WTC11 (cell line): ENCODE measurements around the gene COL4A6. TPM values are rescaled to one million over a fixed set of nuclear protein-coding genes. Genes with fewer than 3 reads are reported as not detected.

ENCODE experiments used
- ATAC-seq: fragments of 200-7000 bp; cut with Tn5 transposase; 2 replicates; pipeline ENCODE4 v1.10.0; 2021; ENCODE audit warnings: mild to moderate bottlenecking, moderate library complexity
- CTCF ChIA-PET: fragments of 300-600 bp; sonication (Branson Sonifier 250); formaldehyde crosslinking; loops from one replicate; lab custom pipeline; 2021; ENCODE audit warnings: antibody characterized with exemption; lab: Charles Lee
- POLR2A ChIA-PET: fragments of 350-600 bp; sonication (Branson Sonifier 250); formaldehyde crosslinking; loops from one replicate; lab custom pipeline; 2021; ENCODE audit warnings: antibody characterized with exemption; lab: Charles Lee
- DNase-seq: peaks from one replicate; pipeline ENCODE4 v3.0.0; 2021; ENCODE audit warnings: low spot score
- H3K27ac Mint-ChIP-seq: 2 replicates; pipeline ENCODE4 v1.8.0; 2021; ENCODE audit warnings: mixed read lengths
- H3K27me3 Mint-ChIP-seq: 2 replicates; pipeline ENCODE4 v1.8.0; 2021; ENCODE audit warnings: low read depth, mild to moderate bottlenecking, moderate library complexity, mixed read lengths
- H3K36me3 Mint-ChIP-seq: 2 replicates; pipeline ENCODE4 v1.8.0; 2021; ENCODE audit warnings: mixed read lengths
- H3K4me1 Mint-ChIP-seq: 2 replicates; pipeline ENCODE4 v1.8.0; 2022; ENCODE audit warnings: mixed read lengths
- H3K4me3 Mint-ChIP-seq: 2 replicates; pipeline ENCODE4 v1.8.0; 2021; ENCODE audit warnings: mild to moderate bottlenecking, moderate library complexity, mixed read lengths
- H3K9me3 Mint-ChIP-seq: 2 replicates; pipeline ENCODE4 v1.8.0; 2021; ENCODE audit warnings: mixed read lengths
- CBFB ChIP-seq: sonication (generic); formaldehyde crosslinking; IDR thresholded peaks from 2 replicates; pipeline ENCODE4 v1.8.1; 2022; ENCODE audit warnings: mild to moderate bottlenecking, low read depth, missing genetic modification reagents
- ELF4 ChIP-seq: sonication (generic); formaldehyde crosslinking; IDR thresholded peaks from 2 replicates; pipeline ENCODE4 v1.8.1; 2022; ENCODE audit warnings: low read depth, mild to moderate bottlenecking, moderate library complexity, missing genetic modification reagents
- FOXJ3 ChIP-seq: sonication (generic); formaldehyde crosslinking; IDR thresholded peaks from 2 replicates; pipeline ENCODE4 v1.9.0; 2021; ENCODE audit warnings: missing genetic modification reagents, mild to moderate bottlenecking, borderline replicate concordance
- GABPB1 ChIP-seq: sonication (generic); formaldehyde crosslinking; IDR thresholded peaks from 2 replicates; pipeline ENCODE4 v1.8.1; 2023; ENCODE audit warnings: mild to moderate bottlenecking, missing genetic modification reagents
- KAT7 ChIP-seq: sonication (generic); formaldehyde crosslinking; IDR thresholded peaks from 2 replicates; pipeline ENCODE4 v1.8.1; 2023; ENCODE audit warnings: missing genetic modification reagents, mild to moderate bottlenecking, borderline replicate concordance
- MXD4 ChIP-seq: fragments of 250-450 bp; sonication (Bioruptor Pico); IDR thresholded peaks from 2 replicates; pipeline ENCODE4 v1.8.0; 2021; ENCODE audit warnings: mild to moderate bottlenecking, moderate library complexity, borderline replicate concordance
- NR2C2 ChIP-seq: sonication (generic); formaldehyde crosslinking; IDR thresholded peaks from 2 replicates; pipeline ENCODE4 v1.8.0; 2022; ENCODE audit warnings: mild to moderate bottlenecking, missing genetic modification reagents
- OVOL2 ChIP-seq: fragments of 250-450 bp; sonication (Bioruptor Pico); IDR thresholded peaks from 2 replicates; pipeline ENCODE4 v1.9.0; 2021; ENCODE audit warnings: mild to moderate bottlenecking, borderline replicate concordance
- RORB ChIP-seq: fragments of 250-450 bp; sonication (Bioruptor Pico); IDR thresholded peaks from 2 replicates; pipeline ENCODE4 v1.9.0; 2021; ENCODE audit warnings: mild to moderate bottlenecking
- SP1 ChIP-seq: sonication (generic); formaldehyde crosslinking; conservative IDR thresholded peaks from 2 replicates; pipeline ENCODE4 v1.8.1; 2022; ENCODE audit warnings: missing genetic modification reagents
- ZNF219 ChIP-seq: sonication (generic); formaldehyde crosslinking; IDR thresholded peaks from 2 replicates; pipeline ENCODE4 v1.8.0; 2023; ENCODE audit warnings: missing genetic modification reagents, mild to moderate bottlenecking, borderline replicate concordance
- total RNA-seq: library from RNA; stranded (reverse); gene quantifications from 3 replicates; pipeline ENCODE4 v1.2.3, GENCODE V29; 2021
- TF ChIP-seq, protein P1 (sequence below): sonication (generic); formaldehyde crosslinking; conservative IDR thresholded peaks from 2 replicates; pipeline ENCODE4 v1.8.1; 2022; ENCODE audit warnings: mild to moderate bottlenecking, missing genetic modification reagents
- TF ChIP-seq, protein P2 (sequence below): fragments of 250-450 bp; sonication (Bioruptor Pico); IDR thresholded peaks from 2 replicates; pipeline ENCODE4 v1.9.0; 2021; ENCODE audit warnings: moderate library complexity, mild to moderate bottlenecking, inconsistent platforms, borderline replicate concordance
- TF ChIP-seq, protein P3 (sequence below): fragments of 250-450 bp; sonication (Bioruptor Pico); conservative IDR thresholded peaks from 2 replicates; pipeline ENCODE4 v1.9.0; 2021; ENCODE audit warnings: mild to moderate bottlenecking
- TF ChIP-seq, protein P4 (sequence below): fragments of 250-450 bp; sonication (Bioruptor Pico); IDR thresholded peaks from 2 replicates; pipeline ENCODE4 v1.9.0; 2021; ENCODE audit warnings: mild to moderate bottlenecking
- TF ChIP-seq, protein P5 (sequence below): sonication (generic); formaldehyde crosslinking; IDR thresholded peaks from 2 replicates; pipeline ENCODE4 v1.8.0; 2023; ENCODE audit warnings: missing genetic modification reagents, mild to moderate bottlenecking, borderline replicate concordance
- TF ChIP-seq, protein P6 (sequence below): sonication (generic); formaldehyde crosslinking; IDR thresholded peaks from 2 replicates; pipeline ENCODE4 v1.8.1; 2023; ENCODE audit warnings: mild to moderate bottlenecking, missing genetic modification reagents
- TF ChIP-seq, protein P7 (sequence below): fragments of 200-600 bp; IDR thresholded peaks from 2 replicates; pipeline ENCODE4 v1.8.0; 2022; ENCODE audit warnings: antibody characterized with exemption
- TF ChIP-seq, protein P8 (sequence below): sonication (generic); formaldehyde crosslinking; IDR thresholded peaks from 2 replicates; pipeline ENCODE4 v1.8.1; 2022; ENCODE audit warnings: low read depth, missing genetic modification reagents, borderline replicate concordance

Gene COL4A6
- total RNA-seq, 1 experiment from 2014 or later, result 15.2 TPM

DNA sequence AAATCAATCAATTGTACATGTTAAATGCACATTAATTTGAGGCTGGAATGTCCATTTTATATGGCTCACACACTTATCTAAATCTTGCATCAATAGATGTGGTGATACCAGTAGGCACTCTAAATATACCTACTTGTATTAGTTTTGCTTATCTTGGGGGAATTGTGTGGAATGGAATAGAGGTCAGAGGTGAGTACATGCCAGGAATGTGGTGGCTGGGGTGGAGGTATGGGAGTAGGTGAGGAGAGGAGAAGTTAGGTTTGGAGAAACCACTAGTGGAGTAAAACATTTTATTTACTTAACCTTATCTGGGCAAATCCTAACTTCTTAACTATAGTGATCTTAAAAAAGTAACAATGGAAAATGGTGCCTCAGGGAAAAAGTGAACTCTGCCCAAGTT is 183.6 kb downstream of the COL4A6 start (continued):
- TF ChIP-seq KAT7 (CRISPR knock-in tag) (no peak), FOXJ3 (no peak), ZNF219 (no peak), CBFB (CRISPR knock-in tag) (no peak), NR2C2 (CRISPR knock-in tag) (no peak), RORB (CRISPR knock-in tag) (no peak), MXD4 (CRISPR knock-in tag) (no peak)
- TF ChIP-seq, protein P1, sequence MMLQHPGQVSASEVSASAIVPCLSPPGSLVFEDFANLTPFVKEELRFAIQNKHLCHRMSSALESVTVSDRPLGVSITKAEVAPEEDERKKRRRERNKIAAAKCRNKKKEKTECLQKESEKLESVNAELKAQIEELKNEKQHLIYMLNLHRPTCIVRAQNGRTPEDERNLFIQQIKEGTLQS (CRISPR knock-in tag), result no peak
- TF ChIP-seq, protein P2, sequence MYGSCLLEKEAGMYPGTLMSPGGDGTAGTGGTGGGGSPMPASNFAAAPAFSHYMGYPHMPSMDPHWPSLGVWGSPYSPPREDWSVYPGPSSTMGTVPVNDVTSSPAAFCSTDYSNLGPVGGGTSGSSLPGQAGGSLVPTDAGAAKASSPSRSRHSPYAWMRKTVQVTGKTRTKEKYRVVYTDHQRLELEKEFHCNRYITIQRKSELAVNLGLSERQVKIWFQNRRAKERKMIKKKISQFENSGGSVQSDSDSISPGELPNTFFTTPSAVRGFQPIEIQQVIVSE (CRISPR knock-in tag), result no peak

DNA sequence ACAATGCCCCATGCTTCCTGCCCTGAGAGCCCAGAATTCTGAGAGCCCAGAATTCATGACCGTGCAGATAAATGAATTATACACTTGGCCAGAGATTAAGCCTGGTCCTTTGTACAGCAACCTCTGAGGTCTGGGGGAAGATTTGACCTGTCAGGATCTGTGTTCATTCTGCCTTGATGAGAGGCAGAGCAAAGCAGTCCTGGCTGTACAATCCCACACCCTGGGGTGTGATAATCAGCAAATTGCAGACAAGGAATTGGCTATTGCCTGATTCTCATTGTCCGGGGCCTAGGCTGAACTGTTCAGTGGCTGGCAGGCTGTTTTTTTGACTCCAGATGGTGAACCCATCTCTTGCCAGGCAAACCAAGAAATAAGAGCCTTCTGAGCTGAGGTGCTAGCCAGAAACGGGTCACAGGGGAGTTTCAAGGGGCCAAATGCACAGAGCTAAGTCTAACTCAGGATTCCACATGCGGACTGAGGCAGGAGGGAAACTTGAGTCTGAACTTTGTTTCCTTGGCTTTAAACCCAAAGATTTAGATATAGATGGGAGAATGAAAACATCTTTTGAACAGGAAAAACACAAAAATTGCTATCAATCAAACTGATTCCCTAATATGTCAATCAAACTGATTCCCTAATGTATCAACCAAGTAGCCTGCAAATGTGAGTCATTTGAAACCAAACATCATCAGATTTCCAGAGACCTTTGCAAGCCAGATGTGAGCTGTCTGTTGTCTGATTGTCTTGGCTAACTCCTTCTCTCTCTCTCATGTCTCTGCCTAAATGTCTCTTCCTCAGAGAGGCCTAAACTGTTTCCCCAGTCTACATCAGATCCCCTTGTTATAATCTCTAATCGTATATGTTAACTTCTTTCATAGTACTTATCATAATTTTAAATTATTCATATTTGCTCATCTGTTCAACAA is 187.3 kb downstream of the COL4A6 start:
- no peak overlapping the region for H3K4me3 Mint-ChIP-seq
- H3K36me3 Mint-ChIP-seq, result peaks cover 4% of the 10 kb centered on the region; the same call in 1 of the 2 replicates
- CTCF ChIA-PET, result no interaction called here
- TF ChIP-seq, protein P3, sequence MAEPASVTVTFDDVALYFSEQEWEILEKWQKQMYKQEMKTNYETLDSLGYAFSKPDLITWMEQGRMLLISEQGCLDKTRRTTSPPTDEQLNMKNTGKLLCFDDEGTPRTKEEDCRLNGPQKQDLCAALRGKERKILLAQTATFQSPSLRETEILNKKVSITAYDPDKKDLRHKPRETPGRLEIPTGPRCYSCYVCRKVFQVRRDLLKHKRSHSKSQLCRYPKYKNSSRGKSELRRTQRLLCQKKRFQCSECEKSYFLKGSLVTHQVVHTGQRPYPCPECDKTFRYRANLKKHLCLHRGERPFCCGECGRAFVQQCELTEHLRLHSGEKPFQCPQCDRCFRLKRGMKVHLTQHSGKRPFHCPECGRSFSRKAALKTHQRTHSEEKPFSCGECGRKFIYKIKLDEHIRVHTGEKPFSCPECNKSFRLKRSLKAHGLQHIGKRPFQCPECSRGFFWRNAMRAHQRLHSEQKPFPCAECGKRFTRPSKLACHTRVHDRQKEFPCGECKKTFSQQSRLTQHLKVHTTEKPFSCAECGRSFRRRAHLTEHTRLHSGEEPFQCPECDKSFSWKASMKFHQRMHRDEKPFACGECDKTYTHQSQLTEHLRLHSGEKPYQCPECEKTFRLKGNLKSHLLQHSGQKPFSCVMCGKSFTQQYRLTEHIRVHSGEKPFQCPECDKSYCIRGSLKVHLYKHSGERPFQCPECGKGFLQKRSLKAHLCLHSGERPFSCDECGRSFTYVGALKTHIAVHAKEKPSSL (CRISPR knock-in tag), result no peak
- TF ChIP-seq NR2C2 (CRISPR knock-in tag) (no peak), ELF4 (CRISPR knock-in tag) (no peak), FOXJ3 (no peak), GABPB1 (CRISPR knock-in tag) (no peak), OVOL2 (CRISPR knock-in tag) (no peak), SP1 (CRISPR knock-in tag) (no peak), MXD4 (CRISPR knock-in tag) (no peak)
- TF ChIP-seq, protein P4, sequence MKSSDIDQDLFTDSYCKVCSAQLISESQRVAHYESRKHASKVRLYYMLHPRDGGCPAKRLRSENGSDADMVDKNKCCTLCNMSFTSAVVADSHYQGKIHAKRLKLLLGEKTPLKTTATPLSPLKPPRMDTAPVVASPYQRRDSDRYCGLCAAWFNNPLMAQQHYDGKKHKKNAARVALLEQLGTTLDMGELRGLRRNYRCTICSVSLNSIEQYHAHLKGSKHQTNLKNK (CRISPR knock-in tag), result no peak
- TF ChIP-seq, protein P5, sequence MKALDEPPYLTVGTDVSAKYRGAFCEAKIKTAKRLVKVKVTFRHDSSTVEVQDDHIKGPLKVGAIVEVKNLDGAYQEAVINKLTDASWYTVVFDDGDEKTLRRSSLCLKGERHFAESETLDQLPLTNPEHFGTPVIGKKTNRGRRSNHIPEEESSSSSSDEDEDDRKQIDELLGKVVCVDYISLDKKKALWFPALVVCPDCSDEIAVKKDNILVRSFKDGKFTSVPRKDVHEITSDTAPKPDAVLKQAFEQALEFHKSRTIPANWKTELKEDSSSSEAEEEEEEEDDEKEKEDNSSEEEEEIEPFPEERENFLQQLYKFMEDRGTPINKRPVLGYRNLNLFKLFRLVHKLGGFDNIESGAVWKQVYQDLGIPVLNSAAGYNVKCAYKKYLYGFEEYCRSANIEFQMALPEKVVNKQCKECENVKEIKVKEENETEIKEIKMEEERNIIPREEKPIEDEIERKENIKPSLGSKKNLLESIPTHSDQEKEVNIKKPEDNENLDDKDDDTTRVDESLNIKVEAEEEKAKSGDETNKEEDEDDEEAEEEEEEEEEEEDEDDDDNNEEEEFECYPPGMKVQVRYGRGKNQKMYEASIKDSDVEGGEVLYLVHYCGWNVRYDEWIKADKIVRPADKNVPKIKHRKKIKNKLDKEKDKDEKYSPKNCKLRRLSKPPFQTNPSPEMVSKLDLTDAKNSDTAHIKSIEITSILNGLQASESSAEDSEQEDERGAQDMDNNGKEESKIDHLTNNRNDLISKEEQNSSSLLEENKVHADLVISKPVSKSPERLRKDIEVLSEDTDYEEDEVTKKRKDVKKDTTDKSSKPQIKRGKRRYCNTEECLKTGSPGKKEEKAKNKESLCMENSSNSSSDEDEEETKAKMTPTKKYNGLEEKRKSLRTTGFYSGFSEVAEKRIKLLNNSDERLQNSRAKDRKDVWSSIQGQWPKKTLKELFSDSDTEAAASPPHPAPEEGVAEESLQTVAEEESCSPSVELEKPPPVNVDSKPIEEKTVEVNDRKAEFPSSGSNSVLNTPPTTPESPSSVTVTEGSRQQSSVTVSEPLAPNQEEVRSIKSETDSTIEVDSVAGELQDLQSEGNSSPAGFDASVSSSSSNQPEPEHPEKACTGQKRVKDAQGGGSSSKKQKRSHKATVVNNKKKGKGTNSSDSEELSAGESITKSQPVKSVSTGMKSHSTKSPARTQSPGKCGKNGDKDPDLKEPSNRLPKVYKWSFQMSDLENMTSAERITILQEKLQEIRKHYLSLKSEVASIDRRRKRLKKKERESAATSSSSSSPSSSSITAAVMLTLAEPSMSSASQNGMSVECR (CRISPR knock-in tag), result no peak
- TF ChIP-seq, protein P6, sequence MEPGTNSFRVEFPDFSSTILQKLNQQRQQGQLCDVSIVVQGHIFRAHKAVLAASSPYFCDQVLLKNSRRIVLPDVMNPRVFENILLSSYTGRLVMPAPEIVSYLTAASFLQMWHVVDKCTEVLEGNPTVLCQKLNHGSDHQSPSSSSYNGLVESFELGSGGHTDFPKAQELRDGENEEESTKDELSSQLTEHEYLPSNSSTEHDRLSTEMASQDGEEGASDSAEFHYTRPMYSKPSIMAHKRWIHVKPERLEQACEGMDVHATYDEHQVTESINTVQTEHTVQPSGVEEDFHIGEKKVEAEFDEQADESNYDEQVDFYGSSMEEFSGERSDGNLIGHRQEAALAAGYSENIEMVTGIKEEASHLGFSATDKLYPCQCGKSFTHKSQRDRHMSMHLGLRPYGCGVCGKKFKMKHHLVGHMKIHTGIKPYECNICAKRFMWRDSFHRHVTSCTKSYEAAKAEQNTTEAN (CRISPR knock-in tag), result no peak
- TF ChIP-seq, protein P7, sequence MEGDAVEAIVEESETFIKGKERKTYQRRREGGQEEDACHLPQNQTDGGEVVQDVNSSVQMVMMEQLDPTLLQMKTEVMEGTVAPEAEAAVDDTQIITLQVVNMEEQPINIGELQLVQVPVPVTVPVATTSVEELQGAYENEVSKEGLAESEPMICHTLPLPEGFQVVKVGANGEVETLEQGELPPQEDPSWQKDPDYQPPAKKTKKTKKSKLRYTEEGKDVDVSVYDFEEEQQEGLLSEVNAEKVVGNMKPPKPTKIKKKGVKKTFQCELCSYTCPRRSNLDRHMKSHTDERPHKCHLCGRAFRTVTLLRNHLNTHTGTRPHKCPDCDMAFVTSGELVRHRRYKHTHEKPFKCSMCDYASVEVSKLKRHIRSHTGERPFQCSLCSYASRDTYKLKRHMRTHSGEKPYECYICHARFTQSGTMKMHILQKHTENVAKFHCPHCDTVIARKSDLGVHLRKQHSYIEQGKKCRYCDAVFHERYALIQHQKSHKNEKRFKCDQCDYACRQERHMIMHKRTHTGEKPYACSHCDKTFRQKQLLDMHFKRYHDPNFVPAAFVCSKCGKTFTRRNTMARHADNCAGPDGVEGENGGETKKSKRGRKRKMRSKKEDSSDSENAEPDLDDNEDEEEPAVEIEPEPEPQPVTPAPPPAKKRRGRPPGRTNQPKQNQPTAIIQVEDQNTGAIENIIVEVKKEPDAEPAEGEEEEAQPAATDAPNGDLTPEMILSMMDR, result no peak
- TF ChIP-seq, protein P8, sequence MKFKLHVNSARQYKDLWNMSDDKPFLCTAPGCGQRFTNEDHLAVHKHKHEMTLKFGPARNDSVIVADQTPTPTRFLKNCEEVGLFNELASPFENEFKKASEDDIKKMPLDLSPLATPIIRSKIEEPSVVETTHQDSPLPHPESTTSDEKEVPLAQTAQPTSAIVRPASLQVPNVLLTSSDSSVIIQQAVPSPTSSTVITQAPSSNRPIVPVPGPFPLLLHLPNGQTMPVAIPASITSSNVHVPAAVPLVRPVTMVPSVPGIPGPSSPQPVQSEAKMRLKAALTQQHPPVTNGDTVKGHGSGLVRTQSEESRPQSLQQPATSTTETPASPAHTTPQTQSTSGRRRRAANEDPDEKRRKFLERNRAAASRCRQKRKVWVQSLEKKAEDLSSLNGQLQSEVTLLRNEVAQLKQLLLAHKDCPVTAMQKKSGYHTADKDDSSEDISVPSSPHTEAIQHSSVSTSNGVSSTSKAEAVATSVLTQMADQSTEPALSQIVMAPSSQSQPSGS (CRISPR knock-in tag), result no peak

More for the DNA sequence above, 187.3 kb downstream of the COL4A6 start:
- H3K9me3 Mint-ChIP-seq, result peaks cover 21% of the 10 kb centered on the region
- ATAC-seq, result no peak
- POLR2A ChIA-PET, result no interaction called here
- H3K27ac Mint-ChIP-seq, result no peak overlapping the region
- DNase-seq, result no peak
- peaks cover 11% of the 10 kb centered on the region for H3K4me1 Mint-ChIP-seq
- no peaks in the 10 kb centered on the region for H3K27me3 Mint-ChIP-seq
